Activated CD4-positive, alpha-beta T cell treated with anti-CD3 and anti-CD28 coated beads for 48 hours (primary cell): ENCODE data around the gene CTCF.
"Not testable (repeated sequence)": the region's sequence is repeated elsewhere in the genome, so short reads cannot be mapped to it uniquely, and the experiment has no call there.

Experiments used
- DNase-seq: peaks from one replicate; pipeline ENCODE4 v3.0.0-alpha.2; 2020

Gene CTCF

GRCh38 chr16:67562526-67562917, at the start of gene CTCF:
TSS of gene CTCF (plus strand) at chr16:67562526. CDS start at chr16:67610833, 48,307 bp downstream.
- peak; percentile 84 for DNase-seq

GRCh38 chr16:67513892-67514291, 48.4 kb upstream of the CTCF start:
- DNase-seq = not testable (repeated sequence)

- DNase-seq = peak; percentile 87
These were observed 47.9 kb upstream of the CTCF start for GRCh38 chr16:67514382-67514828.

GRCh38 chr16:67516296-67517154, 45.8 kb upstream of the CTCF start:
- DNase-seq = no peak

GRCh38 chr16:67517155-67517445, 45.2 kb upstream of the CTCF start:
- DNase-seq = no peak

GRCh38 chr16:67517661-67518423, 44.5 kb upstream of the CTCF start:
- DNase-seq = no peak

GRCh38 chr16:67518676-67519075, 43.6 kb upstream of the CTCF start:
- no peak for DNase-seq

GRCh38 chr16:67519242-67519641, 43.1 kb upstream of the CTCF start:
- DNase-seq = no peak

- peak; percentile 99 for DNase-seq
These were observed 41.1 kb upstream of the CTCF start for GRCh38 chr16:67521095-67521804.

GRCh38 chr16:67525176-67525860, 37.0 kb upstream of the CTCF start:
- DNase-seq = no peak

- no peak for DNase-seq
These were observed 36.1 kb upstream of the CTCF start for GRCh38 chr16:67526149-67526791.

- DNase-seq = peak; percentile 52
These were observed 34.0 kb upstream of the CTCF start, which contains the start of gene RIPOR1 for GRCh38 chr16:67528222-67528869. TSS of gene RIPOR1 (plus strand) at chr16:67528829. CDS start at chr16:67538447, 9,618 bp downstream.

GRCh38 chr16:67528870-67529581, 33.3 kb upstream of the CTCF start:
- DNase-seq = peak; percentile 48

- DNase-seq = no peak
These were observed 32.7 kb upstream of the CTCF start for GRCh38 chr16:67529582-67530012.

- DNase-seq = peak; percentile 31
These were observed 32.0 kb upstream of the CTCF start for GRCh38 chr16:67530013-67530939.

- no peak for DNase-seq
These were observed 31.1 kb upstream of the CTCF start for GRCh38 chr16:67531247-67531646.

- DNase-seq = no peak
These were observed 29.2 kb upstream of the CTCF start for GRCh38 chr16:67533024-67533560.

- DNase-seq = not testable (repeated sequence)
These were observed 28.3 kb upstream of the CTCF start for GRCh38 chr16:67533987-67534386.

- DNase-seq = no peak
These were observed 27.9 kb upstream of the CTCF start for GRCh38 chr16:67534431-67534830.
